Activated CD4-positive, CD25-positive, alpha-beta regulatory T cell treated with anti-CD3 and anti-CD28 coated beads, Interleukin-2, amount 50 U/mL, for 16 hours (primary cell): Measurements from ENCODE around the gene MEIS2.

Experiments used
- DNase-seq: peaks from one replicate; pipeline ENCODE4 v3.0.0-alpha.2; 2020; ENCODE audit warnings: low read depth, low spot score

MEIS2 gene

GRCh38 chr15:37112971-37113670 is 12.8 kb upstream of the MEIS2 start:
- DNase-seq: no peak

DNA sequence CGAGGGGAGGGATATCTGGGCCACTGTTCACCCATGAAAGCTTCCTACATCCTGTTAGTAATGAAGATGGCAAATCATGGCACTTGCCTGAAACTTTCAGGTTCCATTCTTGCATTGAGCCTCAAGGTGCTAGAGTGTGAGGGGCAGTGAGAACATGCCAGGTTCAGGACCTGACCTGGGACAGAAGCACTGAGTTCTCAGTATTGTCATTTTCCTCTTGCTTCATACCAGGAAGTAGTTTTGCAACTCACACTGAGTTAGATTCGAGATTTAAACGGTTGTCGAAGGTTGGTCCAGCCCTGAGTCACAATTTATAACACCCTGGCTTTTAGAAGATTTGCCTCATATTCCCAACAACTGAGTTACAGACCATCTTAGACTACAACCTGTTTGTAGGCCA is 11.8 kb upstream of the MEIS2 start:
- DNase-seq: no peak

DNA sequence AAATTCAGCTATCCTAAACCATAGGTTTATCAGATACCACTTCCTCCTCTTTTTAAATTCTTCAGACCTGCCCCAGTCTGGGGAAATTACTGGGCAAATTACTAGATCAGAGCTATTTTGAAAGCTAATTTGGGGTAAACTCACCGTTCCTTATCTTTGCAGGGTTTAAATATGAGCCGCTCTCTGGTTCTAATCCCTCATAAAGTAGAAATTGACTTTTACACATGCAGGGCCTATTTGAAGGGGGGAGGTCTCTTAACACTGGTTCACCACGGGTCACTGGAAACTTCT is 11.0 kb upstream of the MEIS2 start:
- DNase-seq: no peak

DNA sequence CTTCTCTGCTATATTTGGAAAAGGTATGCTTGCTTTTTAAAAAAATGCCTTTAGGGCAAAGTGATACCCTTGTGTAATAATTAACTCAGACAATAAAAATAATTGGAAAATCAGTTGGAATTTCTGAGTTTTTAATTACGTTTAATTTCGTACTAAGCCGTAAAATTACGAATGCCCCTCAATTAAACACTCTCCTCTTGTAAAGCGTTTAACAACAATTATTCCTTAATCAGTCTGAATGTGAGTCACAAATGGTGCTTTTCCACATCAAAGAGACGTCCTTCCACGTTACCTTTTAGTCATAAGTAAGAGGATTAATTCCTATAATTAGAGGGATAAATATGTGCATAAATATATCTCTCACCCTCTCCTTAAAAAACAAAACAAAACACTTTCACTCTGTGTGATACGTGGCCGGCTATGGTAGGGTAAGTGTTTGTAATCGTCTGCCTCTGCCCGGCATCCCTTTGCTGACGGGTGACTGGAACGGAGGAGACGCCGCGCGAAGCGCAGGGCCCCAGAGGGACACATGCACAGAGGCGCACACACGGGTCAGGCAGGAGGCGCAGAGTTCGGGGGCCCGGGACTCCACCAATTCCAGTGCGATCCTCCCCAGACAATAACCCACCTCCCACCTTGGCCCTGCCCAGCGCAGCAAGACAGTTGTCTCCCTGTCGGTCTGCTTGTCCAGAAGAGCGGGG is 9.7 kb upstream of the MEIS2 start:
- no peak for DNase-seq

DNA sequence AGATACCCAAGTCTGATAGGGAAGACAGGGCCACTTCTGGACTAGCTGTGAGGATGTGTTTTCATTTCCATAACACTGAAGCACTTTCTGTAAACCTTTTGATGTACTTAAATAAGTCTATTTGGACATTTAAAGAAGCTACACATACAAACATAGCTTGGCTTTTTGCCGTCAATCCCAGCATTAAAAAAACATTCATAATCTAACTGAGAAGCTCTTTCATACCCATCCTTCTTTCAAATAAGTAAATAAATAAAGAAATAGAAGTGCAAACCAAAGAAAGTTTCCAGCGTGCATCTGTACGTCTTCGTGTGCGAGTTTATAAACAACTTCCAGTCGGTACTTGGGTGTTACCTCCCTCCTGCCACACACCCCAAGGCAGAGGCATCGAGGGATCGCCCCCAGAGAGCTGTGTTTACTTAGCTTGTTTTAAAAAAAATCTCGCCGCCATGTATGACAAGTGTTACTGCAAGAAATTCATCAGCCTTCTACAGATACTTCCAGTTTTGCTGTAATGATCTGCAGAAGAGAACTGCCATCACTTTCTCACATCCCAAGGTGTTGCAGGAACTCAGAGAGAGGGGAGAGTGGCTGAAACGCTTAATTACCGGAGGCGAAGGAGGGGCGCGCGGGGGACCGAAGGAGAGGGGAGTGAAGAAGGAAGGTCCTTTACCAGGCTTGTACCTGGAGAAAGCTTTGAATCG is 9.0 kb upstream of the MEIS2 start:
- no peak for DNase-seq

- DNase-seq: no peak
Observed at GRCh38 chr15:37108381-37109167, 8.2 kb upstream of the MEIS2 start.

DNA sequence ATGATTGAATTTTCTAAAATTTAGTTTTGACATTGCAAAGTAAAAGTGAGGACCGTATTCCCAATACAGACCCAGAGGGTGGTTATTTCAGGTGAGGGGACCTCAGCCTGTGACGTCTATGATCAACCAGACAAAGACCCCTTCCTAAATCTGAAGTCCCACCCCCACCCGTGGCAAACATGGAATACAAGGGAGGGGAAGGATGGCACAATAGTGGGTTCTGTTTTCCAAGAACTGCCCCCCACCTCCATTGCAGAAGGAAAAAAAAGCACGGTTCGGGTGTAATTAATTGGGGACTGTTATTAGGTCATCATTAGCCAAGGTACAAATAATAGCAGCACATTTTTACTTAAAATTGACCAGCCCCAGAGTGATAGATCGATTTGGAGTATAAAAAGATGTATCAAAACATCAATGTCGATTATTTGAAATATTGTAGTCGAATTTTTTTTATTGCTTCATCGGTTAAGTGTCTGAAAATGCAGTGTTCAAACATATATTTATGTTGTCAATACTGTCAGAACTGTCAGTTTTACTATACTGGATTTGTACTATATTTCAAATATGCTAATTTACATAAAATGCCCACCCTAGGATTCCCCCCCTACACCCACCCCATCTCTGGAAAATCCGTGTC is 7.5 kb upstream of the MEIS2 start:
- no peak for DNase-seq

- no peak for DNase-seq
Observed at GRCh38 chr15:37107071-37107743, 6.9 kb upstream of the MEIS2 start.

GRCh38 chr15:37106490-37107001 is 6.2 kb upstream of the MEIS2 start:
- no peak for DNase-seq

GRCh38 chr15:37105889-37106288 is 5.5 kb upstream of the MEIS2 start:
- DNase-seq: no peak

GRCh38 chr15:37105029-37105428 is 4.7 kb upstream of the MEIS2 start:
- no peak for DNase-seq

GRCh38 chr15:37104424-37104981 is 4.2 kb upstream of the MEIS2 start:
- DNase-seq: no peak

DNA sequence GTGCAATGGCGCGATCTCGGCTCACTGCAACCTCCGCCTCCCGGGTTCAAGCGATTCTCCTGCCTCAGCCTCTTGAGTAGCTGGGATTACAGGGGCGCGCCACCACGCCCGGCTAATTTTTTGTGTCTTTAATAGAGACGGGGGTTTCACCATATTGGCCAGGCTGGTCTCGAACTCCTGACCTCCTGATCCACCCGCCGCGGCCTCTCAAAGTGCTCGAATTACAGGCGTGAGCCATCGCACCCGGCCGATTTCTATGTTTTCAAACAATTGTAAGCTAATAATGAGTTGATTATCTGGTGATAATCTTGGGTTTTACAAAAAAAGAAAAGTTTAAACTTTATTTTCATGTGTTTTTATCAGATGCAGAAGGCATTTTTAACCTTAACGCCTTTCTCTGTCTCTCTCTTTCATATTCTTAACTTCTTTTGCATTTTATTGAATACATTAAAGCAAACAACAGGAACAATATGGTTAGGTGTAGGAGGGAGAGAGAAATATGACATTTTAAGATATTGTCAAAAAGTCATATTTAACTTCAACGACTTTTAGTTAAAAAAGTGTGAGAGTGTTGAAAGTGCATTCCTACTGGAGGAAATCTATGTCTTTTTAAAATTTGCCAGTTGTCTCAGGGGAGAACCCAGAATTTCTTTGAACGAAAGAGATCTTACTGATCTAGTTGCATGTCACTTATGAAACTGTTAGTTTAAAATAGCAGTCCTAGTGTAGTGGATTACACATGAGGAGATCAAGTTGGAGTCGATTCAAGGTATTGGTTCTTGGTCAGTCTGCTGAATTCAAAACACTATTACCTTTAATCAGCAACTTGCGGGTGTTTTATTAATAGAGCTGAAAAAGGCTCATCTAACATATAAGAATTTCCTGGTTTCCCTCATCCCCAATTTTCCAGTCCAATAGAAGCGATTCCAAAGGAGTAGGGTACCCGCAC is 3.4 kb upstream of the MEIS2 start:
- no peak for DNase-seq

DNA sequence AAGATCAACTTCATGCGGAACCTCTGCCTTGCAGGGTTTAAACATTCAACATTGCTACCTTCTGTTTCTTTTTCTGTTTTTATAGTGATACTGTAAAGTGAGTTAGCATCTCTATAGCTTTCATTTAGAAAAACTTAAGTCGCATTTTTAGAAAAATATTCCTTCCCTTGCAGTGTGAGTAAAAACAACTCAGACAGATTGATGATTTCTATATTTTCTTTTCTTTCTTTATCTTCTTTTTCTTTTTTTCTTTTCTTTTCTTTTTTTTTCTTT is 2.8 kb upstream of the MEIS2 start:
- DNase-seq: no peak

DNA sequence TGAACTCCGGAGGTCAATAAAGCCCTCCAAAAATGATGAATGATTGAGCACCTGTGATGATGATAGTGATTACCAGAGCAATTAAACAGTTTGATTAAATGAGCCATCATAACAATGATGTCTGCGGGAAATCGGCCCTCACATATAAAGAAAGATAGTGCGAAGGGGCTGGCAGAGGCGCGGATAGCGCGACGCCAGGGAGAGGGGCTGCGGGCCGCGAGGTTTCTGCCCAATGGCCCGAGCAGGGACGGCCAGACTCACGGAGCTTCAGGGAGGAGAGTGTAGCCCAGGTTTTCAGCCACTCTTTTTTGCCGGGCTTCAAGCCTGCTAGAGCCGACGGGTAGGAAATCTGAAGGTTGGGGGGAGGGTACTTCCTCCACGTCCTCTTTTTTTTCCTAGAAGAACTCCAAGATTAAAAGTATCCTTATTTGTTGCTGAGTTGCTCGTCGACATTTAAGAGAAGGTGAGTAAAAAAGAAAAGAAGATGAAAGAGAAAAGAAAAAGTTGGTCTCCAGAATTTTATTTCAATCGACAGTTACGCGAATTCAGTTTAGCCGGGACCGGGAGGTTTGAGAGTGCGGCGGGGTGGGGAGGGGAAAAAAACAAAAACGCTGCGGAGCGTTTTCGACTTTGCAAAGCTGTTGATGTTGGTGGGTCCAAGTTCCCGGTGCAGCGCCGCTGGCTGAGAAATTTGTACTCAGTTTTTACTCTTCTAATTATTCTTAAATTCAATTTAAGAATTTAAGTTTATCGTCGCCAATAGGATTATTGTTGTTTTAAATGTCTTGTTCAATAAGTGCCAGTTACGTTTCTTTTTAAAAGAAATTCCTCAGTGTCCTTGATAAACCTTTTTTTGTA is 2.2 kb upstream of the MEIS2 start:
- no peak for DNase-seq

GRCh38 chr15:37101980-37102304 is 1.6 kb upstream of the MEIS2 start:
- DNase-seq: no peak

- no peak for DNase-seq
Observed at GRCh38 chr15:37100966-37101215, 542 bp upstream of the MEIS2 start.

GRCh38 chr15:37099319-37100108 is 835 bp downstream of the MEIS2 start:
- DNase-seq: no peak
